Lung microvascular endothelial cell (primary cell): ENCODE data around the gene EMD. TPM values are rescaled to one million over a fixed set of nuclear protein-coding genes. Genes with fewer than 3 reads are reported as not detected.

Source experiments
- DNase-seq, 2 donors: peaks; one replicate each; pipeline versions ENCODE4 v3.0.0 to v3.0.0-alpha.2; 2010; ENCODE audit warnings: low read depth in 2 of 2
- total RNA-seq: library from RNA; depleted of rRNA; stranded (reverse); fragments of >200 nt; gene quantifications from 2 replicates; pipeline ENCODE4 v1.2.1, GENCODE V29; 2014

The EMD gene
- total RNA-seq, 1 donor from 2014 or later: 14.5 TPM

DNA sequence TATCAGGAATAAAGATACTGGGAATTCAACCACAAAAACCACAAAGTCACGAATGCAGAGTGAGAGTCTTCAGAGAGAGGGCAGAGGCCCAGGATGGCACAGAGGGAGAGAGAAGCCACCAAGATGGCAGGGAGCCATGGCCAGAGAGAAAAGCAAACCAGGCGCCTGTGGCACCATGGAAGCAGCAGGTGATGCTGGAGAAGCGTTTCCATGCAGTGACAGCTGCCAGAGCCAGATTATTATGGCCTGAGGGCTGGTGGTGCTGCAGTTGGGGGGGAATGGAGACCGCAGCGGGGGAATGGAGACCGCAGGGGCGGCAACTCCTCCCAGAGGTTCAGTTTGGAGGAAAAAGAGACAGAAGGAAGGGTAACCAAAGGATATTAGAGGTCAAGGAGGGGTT is 38.1 kb downstream of the EMD start:
- no peak for DNase-seq

DNA sequence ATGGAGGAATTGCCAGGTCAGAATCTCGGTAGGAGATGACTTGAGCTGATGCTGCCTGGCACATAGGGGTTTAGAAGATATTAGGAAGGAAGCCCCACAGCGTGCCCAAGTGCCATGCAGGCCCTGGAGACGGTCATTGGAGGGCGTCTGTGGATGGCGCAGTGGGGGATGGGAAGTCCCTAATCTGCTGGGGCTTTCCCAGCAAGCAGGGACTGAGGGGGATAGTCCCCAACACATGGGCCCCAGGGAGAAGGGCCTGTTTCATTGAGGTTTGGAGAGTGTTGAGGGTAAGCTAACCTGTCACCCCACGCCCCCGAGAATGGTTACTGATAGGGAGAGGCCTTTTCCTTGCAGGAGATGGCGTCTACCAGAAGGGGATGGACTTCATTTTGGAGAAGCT is 40.1 kb downstream of the EMD start:
- no peak for DNase-seq

DNA sequence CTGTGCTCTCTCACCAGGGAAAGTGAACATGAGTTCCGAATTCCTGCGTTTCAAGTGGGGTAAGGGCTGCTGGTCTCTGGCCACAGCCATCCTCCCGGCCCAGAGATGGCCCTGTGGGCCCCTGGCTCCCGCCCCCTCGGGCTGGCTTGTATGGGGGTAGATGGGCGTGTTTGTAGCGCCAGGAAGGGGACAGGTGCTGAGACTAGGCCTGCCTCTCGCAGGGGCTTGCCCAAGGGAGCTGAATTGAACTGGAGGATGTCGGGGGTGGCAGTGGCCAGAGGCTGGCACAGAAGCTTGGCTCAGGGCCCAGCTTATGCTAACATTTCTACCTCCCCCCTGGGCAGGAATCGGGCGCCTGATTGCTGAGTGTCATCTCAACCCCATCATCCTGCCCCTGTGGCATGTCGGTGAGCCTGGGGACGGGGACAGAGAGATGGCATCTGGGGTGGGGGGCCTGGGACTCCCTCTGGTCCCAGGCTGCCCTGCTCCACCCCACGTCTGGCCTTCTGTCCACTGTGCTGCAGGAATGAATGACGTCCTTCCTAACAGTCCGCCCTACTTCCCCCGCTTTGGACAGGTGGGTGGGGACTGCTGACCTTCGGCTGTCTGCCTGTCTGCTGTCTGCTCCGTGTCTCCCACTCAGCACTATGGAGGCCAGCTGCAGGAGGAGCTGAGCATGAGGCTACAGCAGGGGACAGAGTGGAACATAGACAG is 40.8 kb downstream of the EMD start:
- peak; percentile 48 to 82 for DNase-seq

DNA sequence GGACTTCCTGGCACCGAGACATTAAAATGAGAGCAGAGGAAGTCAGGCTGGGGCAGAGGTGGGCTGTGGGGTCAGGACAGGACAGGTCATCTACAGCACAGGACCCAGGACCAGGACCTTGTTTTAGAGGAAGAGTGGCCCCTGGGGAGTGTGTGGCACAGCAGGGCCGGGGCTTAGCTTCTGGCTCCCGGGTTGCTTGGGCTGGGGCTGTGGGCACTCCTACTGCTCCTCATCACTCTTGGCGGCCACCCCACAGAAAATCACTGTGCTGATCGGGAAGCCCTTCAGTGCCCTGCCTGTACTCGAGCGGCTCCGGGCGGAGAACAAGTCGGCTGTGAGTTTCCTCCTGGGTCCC is 41.3 kb downstream of the EMD start:
- no peak for DNase-seq

DNA sequence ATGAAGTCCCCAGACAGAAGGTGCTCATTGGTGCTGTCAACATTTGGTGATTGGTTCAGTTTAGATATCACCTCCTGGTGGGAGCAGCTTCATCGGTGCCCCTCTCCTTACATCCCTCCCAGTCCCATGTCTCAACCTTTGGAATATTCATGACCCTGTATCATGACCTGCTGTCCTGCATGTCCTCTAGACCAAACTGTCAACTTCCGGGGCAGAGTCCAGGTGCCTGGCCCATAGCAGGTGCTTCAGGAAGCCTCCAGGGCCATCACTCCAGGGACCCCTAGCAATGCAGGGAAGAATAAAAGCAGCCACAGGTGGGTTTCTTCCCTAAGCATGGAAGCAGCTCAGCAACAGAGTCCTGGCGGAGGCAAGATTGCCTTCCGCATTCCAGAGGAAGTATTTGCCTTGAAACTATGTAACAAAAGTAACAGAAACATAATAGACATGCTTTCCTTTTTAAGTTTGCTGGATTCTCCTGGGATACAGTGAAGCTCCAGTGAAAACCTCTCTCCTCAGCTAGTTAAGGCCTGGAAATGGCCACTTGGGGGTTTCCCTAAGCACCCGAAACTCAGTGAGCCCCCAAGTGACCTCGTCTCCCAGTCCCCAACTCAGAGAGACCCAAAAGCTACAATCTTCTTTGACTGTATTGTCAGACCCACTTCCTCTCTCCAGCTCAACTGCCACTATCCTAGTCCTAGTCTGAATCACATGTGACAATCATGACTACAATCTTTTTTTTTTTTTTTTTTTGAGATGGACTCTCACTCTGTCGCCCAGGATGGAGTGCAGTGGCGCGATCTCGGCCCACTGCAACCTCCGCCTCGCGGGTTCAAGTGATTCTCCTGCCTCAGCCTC is 48.0 kb downstream of the EMD start:
- no peak for DNase-seq

DNA sequence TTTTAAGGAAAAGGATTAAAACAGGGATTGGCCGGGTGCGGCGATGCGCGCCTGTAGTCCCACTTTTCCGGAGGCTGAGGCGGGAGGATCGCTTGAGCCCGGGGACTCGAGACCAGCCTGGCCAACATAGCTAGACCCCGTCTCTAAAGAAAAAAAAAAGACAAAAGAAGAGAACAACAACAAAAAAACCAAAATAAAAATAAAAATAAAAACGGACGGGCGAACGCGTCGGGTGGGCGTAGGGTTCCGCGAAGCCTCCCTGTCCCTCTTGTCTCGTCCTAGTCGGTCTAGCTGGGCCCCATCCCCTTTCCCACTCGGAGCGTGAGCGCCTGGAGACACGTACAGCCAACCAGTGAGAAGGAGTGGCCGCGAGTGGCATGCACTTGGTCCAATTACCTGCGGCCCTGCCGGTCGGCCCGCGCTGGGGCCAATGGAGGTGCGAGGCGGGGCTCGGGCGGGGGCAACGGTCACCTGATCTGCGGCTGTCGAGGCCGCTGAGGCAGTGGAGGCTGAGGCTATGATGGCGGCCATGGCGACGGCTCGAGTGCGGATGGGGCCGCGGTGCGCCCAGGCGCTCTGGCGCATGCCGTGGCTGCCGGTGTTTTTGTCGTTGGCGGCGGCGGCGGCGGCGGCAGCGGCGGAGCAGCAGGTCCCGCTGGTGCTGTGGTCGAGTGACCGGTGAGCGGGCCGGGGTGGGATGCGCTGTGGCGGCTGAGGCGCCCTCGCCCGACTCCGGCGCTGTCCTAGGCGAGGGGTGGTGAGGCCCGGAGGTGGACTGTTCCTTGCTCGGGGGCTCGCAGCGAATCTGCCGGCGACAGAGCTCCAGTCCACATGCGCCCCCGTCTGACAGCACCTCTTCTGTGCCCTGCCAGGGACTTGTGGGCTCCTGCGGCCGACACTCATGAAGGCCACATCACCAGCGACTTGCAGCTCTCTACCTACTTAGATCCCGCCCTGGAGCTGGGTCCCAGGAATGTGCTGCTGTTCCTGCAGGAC is 49.4 kb downstream of the EMD start, which contains the start of gene ATP6AP1:
Gene ATP6AP1 (plus strand): TSS at position 502 of the 996 bp plus-strand sequence. CDS start 16 bp downstream, at position 518.
- peak; percentile 95 to 96 for DNase-seq

DNA sequence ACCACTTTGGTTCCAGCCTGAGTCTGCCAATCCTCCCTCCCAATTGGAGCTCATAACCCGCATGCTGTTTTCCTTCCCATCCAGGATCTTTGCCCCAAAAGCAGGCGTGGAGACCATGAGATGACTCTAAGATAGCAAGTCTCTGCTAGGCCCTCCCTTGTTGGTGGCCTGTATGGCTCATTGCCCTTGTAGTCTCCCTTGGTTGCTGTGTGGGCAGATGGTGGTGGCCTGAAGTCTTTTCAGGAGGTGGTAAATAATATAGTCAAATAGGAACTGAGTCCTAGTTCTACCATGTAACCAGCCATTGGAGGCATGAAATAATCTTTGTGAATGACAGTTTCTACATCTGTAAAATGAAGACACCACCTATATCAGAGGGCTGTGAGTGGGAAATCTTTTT is 50.6 kb downstream of the EMD start:
- no peak for DNase-seq

DNA sequence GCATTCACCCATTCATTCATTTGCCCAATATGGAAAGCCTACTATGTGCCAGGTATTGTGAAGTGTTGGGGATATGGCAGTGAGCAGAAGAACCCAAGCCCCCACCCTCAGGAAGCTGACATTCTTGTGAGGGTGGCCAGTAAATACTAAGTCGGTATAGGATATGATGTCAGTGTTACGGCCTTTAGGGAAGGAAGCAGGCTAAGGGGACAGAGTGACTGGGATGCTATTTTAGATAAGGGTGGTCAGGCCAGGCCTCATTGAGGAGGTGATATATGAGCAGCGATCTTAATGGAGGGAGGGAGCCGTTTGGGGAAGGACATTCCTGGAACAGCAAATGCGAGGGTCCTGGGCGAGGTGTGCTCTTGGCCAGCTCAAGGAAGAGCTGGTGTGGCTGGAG is 51.4 kb downstream of the EMD start:
- peak in 1 of 2 donors; percentile 44 for DNase-seq

DNA sequence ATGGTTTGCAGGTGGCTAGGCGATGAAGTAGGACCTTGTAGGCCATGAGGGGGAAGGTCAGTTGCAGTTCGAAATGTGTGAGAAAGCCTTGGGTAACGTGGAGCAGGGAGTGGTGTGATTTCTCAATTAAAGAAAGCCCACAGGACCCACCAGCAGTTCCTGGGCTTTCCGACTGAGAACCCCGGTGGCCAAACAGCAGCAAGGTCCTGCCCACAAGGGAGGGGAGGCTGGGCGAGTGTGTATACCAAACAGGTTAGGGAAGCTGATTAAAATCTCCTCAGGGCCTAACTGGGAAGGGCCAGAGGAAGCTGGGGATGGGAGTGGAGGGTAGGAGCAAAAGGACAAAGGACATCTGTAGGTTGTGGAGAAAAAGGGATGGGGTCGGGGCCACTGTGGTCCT is 51.8 kb downstream of the EMD start:
- DNase-seq: no peak

Other genes with a start within 250 kb of the EMD start
- gene OPN1LW, start 235.1 kb upstream of the EMD start, total RNA-seq: 0.22 and 0.60 TPM in 2 replicates
- 0.79 TPM in 1 of 2 replicates, not detected in the other for gene OPN1MW, start 196.7 kb upstream of the EMD start, total RNA-seq
- gene OPN1MW2, start 159.5 kb upstream of the EMD start, total RNA-seq: not detected in 2 replicates
- 0.20 TPM in 1 of 2 replicates, not detected in the other for gene OPN1MW3, start 121.7 kb upstream of the EMD start, total RNA-seq
- gene TEX28, start 84.2 kb upstream of the EMD start, total RNA-seq: not detected in 2 replicates
- under 0.01 TPM in 1 of 2 replicates, not detected in the other for gene TKTL1, start 83.5 kb upstream of the EMD start, total RNA-seq
- 781 and 1,159 TPM in 2 replicates for gene FLNA, start 4.7 kb upstream of the EMD start, total RNA-seq
- 2,090 and 2,761 TPM in 2 replicates for gene RPL10, start 19.1 kb downstream of the EMD start, total RNA-seq
- gene DNASE1L1, start 30.0 kb downstream of the EMD start, total RNA-seq: 79.1 and 86.3 TPM in 2 replicates
- 8.5 and 11.9 TPM in 2 replicates for gene TAFAZZIN, start 32.2 kb downstream of the EMD start, total RNA-seq
- gene ATP6AP1, start 49.4 kb downstream of the EMD start, total RNA-seq: 53.6 and 64.3 TPM in 2 replicates
- 24.8 and 59.1 TPM in 2 replicates for gene GDI1, start 57.9 kb downstream of the EMD start, total RNA-seq
- 45.8 and 51.0 TPM in 2 replicates for gene FAM50A, start 64.8 kb downstream of the EMD start, total RNA-seq
- gene PLXNA3, start 79.0 kb downstream of the EMD start, total RNA-seq: 3.7 and 6.3 TPM in 2 replicates
- 12.6 and 19.8 TPM in 2 replicates for gene LAGE3, start 100.0 kb downstream of the EMD start, total RNA-seq
- gene UBL4A, start 107.3 kb downstream of the EMD start, total RNA-seq: 24.6 and 31.3 TPM in 2 replicates
- gene SLC10A3, start 111.3 kb downstream of the EMD start, total RNA-seq: 8.5 and 14.7 TPM in 2 replicates
- gene FAM3A, start 136.9 kb downstream of the EMD start, total RNA-seq: 13.3 and 20.8 TPM in 2 replicates
- 16.9 and 35.1 TPM in 2 replicates for gene G6PD, start 167.6 kb downstream of the EMD start, total RNA-seq
- 9.2 and 11.7 TPM in 2 replicates for gene IKBKG, start 168.3 kb downstream of the EMD start, total RNA-seq
- gene CTAG1A, start 205.8 kb downstream of the EMD start, total RNA-seq: not detected in 2 replicates
- not detected in 2 replicates for gene CTAG1B, start 240.0 kb downstream of the EMD start, total RNA-seq